Stimulated activated CD8-positive, alpha-beta memory T cell treated with anti-CD3 and anti-CD28 coated beads, Interleukin-12 subunit alpha, Interleukin-12 subunit beta, amount 100 ng/mL, for 1 hour (primary cell): ENCODE data around the gene COQ10A.
"Not testable (repeated sequence)": the region's sequence is repeated elsewhere in the genome, so short reads cannot be mapped to it uniquely, and the experiment has no call there.

Experiments
- DNase-seq: peaks from one replicate; pipeline ENCODE4 v3.0.0-alpha.2; 2020; ENCODE audit warnings: low read depth

The COQ10A gene

GRCh38 chr12:56280849-56281248, 14.1 kb downstream of the COQ10A start:
- DNase-seq: no peak

- DNase-seq: no peak
Measured at GRCh38 chr12:56282030-56282429, 15.3 kb downstream of the COQ10A start.

- DNase-seq: no peak
Measured at GRCh38 chr12:56282579-56282978, 15.8 kb downstream of the COQ10A start.

- not testable (repeated sequence) for DNase-seq
Measured at GRCh38 chr12:56284263-56284662, 17.5 kb downstream of the COQ10A start.

- DNase-seq: no peak
Measured at GRCh38 chr12:56286044-56286830, 19.5 kb downstream of the COQ10A start.

GRCh38 chr12:56288705-56289387, 22.1 kb downstream of the COQ10A start:
- no peak for DNase-seq

GRCh38 chr12:56293795-56294194, 27.1 kb downstream of the COQ10A start:
- DNase-seq: no peak

- no peak for DNase-seq
Measured at GRCh38 chr12:56296295-56296694, 29.6 kb downstream of the COQ10A start.

GRCh38 chr12:56297400-56297799, 30.7 kb downstream of the COQ10A start:
- no peak for DNase-seq

GRCh38 chr12:56298828-56299227, 32.1 kb downstream of the COQ10A start:
- DNase-seq: no peak

GRCh38 chr12:56299308-56299852, 32.6 kb downstream of the COQ10A start:
- DNase-seq: no peak

- DNase-seq: peak; percentile 98
Measured at GRCh38 chr12:56299853-56300643, 33.3 kb downstream of the COQ10A start, which contains the start of gene CS. Gene CS (minus strand): TSS chr12:56300330. CDS start chr12:56300201, 129 bp downstream.

GRCh38 chr12:56300644-56301464, 34.1 kb downstream of the COQ10A start:
- DNase-seq: no peak

- DNase-seq: no peak
Measured at GRCh38 chr12:56304276-56304675, 37.5 kb downstream of the COQ10A start.

- DNase-seq: no peak
Measured at GRCh38 chr12:56304872-56305590, 38.3 kb downstream of the COQ10A start.

- DNase-seq: no peak
Measured at GRCh38 chr12:56307221-56307965, 40.7 kb downstream of the COQ10A start.

GRCh38 chr12:56308714-56309113, 42.0 kb downstream of the COQ10A start:
- no peak for DNase-seq

GRCh38 chr12:56311003-56311402, 44.3 kb downstream of the COQ10A start:
- no peak for DNase-seq

- DNase-seq: no peak
Measured at GRCh38 chr12:56315249-56315621, 48.5 kb downstream of the COQ10A start.
